SJCRH30 (cell line): ENCODE data around the gene CAMK1G. TPM values are rescaled to one million over a fixed set of nuclear protein-coding genes. Genes with fewer than 3 reads are reported as not detected.

Source experiments
- DNase-seq, 2 experiments: peaks; one replicate each; pipeline ENCODE4 v3.0.0-alpha.2; 2015 to 2020
- H3K27ac ChIP-seq: fragments of 250-450 bp; sonication (Bioruptor Pico); 2 replicates; pipeline ENCODE4 v1.5.1; 2020; ENCODE audit warnings: mild to moderate bottlenecking, moderate library complexity
- H3K27me3 ChIP-seq: fragments of 250-450 bp; sonication (Bioruptor Pico); 2 replicates; pipeline ENCODE4 v1.5.1; 2020; ENCODE audit warnings: mild to moderate bottlenecking, moderate library complexity
- H3K36me3 ChIP-seq: fragments of 250-450 bp; sonication (Bioruptor Pico); 2 replicates; pipeline ENCODE4 v1.5.1; 2020; ENCODE audit warnings: mild to moderate bottlenecking, moderate library complexity
- H3K4me1 ChIP-seq: fragments of 250-450 bp; sonication (Bioruptor Pico); 2 replicates; pipeline ENCODE4 v1.5.1; 2020; ENCODE audit warnings: mild to moderate bottlenecking, moderate library complexity
- H3K4me3 ChIP-seq: fragments of 250-450 bp; sonication (Bioruptor Pico); 2 replicates; pipeline ENCODE4 v1.5.1; 2020; ENCODE audit warnings: mild to moderate bottlenecking, moderate library complexity
- H3K9me3 ChIP-seq: fragments of 250-450 bp; sonication (Bioruptor Pico); replicated peaks from 2 replicates; pipeline ENCODE4 v1.5.1; 2020; ENCODE audit warnings: mild to moderate bottlenecking, moderate library complexity
- total RNA-seq: library from RNA; depleted of rRNA; stranded (reverse); fragments of >200 nt; shearing (Covaris generic); gene quantifications from 2 replicates; pipeline ENCODE4 v1.2.3, GENCODE V29; 2014

CAMK1G gene
- total RNA-seq, 1 experiment from 2014 or later: not detected

GRCh38 chr1:209580577-209580976 is 2.9 kb upstream of the CAMK1G start:
- Histone ChIP-seq H3K9me3 (no peaks in the 10 kb centered on the region), H3K4me1 (no peaks in the 10 kb centered on the region), H3K27me3 (0 out of 2 replicates have a peak, but pooled peaks cover 3% of the 10 kb centered on the region), H3K4me3 (no peak overlapping the region), H3K36me3 (no peaks in the 10 kb centered on the region), H3K27ac (no peak overlapping the region)
- no peak for DNase-seq

- Histone ChIP-seq H3K27me3 (0 out of 2 replicates have a peak, but pooled peaks cover 3% of the 10 kb centered on the region), H3K4me1 (no peaks in the 10 kb centered on the region; the same call in 1 of the 2 replicates), H3K36me3 (no peaks in the 10 kb centered on the region), H3K9me3 (no peaks in the 10 kb centered on the region), H3K4me3 (no peak overlapping the region), H3K27ac (no peak overlapping the region)
- no peak for DNase-seq
Observed at GRCh38 chr1:209584231-209584672, 738 bp downstream of the CAMK1G start.

- no peaks in the 10 kb centered on the region; the same call in 1 of the 2 replicates for H3K4me1 ChIP-seq
- no peak overlapping the region for H3K27ac ChIP-seq
- H3K27me3 ChIP-seq: 0 out of 2 replicates have a peak, but pooled peaks cover 3% of the 10 kb centered on the region
- H3K4me3 ChIP-seq: no peak overlapping the region
- H3K36me3 ChIP-seq: no peaks in the 10 kb centered on the region
- no peak for DNase-seq
- H3K9me3 ChIP-seq: no peaks in the 10 kb centered on the region
Observed at GRCh38 chr1:209585197-209585596, 1.7 kb downstream of the CAMK1G start.

GRCh38 chr1:209585672-209586071 is 2.2 kb downstream of the CAMK1G start:
- H3K4me3 ChIP-seq: no peak overlapping the region
- H3K4me1 ChIP-seq: no peaks in the 10 kb centered on the region; the same call in 1 of the 2 replicates
- H3K9me3 ChIP-seq: no peaks in the 10 kb centered on the region
- no peak overlapping the region for H3K27ac ChIP-seq
- DNase-seq: no peak
- no peaks in the 10 kb centered on the region for H3K36me3 ChIP-seq
- peaks cover 6% of the 10 kb centered on the region; the same call in 1 of the 2 replicates for H3K27me3 ChIP-seq

- Histone ChIP-seq H3K36me3 (no peaks in the 10 kb centered on the region), H3K4me3 (no peak overlapping the region), H3K27me3 (peaks cover 6% of the 10 kb centered on the region; the same call in 1 of the 2 replicates), H3K4me1 (no peaks in the 10 kb centered on the region; the same call in 1 of the 2 replicates), H3K27ac (no peak overlapping the region), H3K9me3 (no peaks in the 10 kb centered on the region)
- DNase-seq: no peak
Observed at GRCh38 chr1:209586221-209586740, 2.8 kb downstream of the CAMK1G start.

- H3K4me3 ChIP-seq: no peak overlapping the region
Observed at GRCh38 chr1:209587789-209588188, 4.3 kb downstream of the CAMK1G start.

GRCh38 chr1:209589440-209589839 is 5.9 kb downstream of the CAMK1G start:
- no peak overlapping the region for H3K27ac ChIP-seq
- no peak for DNase-seq
- H3K4me1 ChIP-seq: no peaks in the 10 kb centered on the region; the same call in 1 of the 2 replicates
- H3K36me3 ChIP-seq: no peaks in the 10 kb centered on the region
- H3K4me3 ChIP-seq: no peak overlapping the region
- no peaks in the 10 kb centered on the region for H3K9me3 ChIP-seq
- H3K27me3 ChIP-seq: peaks cover 10% of the 10 kb centered on the region; the same call in 1 of the 2 replicates

More at GRCh38 chr1:209587789-209588188, 4.3 kb downstream of the CAMK1G start:
- Histone ChIP-seq H3K27me3 (peaks cover 9% of the 10 kb centered on the region; the same call in 1 of the 2 replicates), H3K27ac (no peak overlapping the region), H3K9me3 (no peaks in the 10 kb centered on the region), H3K36me3 (no peaks in the 10 kb centered on the region), H3K4me1 (no peaks in the 10 kb centered on the region; the same call in 1 of the 2 replicates)
- no peak for DNase-seq

- no peak overlapping the region for H3K27ac ChIP-seq
- no peak for DNase-seq
- no peaks in the 10 kb centered on the region for H3K9me3 ChIP-seq
- no peak overlapping the region for H3K4me3 ChIP-seq
- no peaks in the 10 kb centered on the region; the same call in 1 of the 2 replicates for H3K4me1 ChIP-seq
- H3K27me3 ChIP-seq: peaks cover 10% of the 10 kb centered on the region; the same call in 1 of the 2 replicates
- H3K36me3 ChIP-seq: no peaks in the 10 kb centered on the region
Observed at GRCh38 chr1:209589863-209590262, 6.3 kb downstream of the CAMK1G start.

- Histone ChIP-seq H3K4me3 (no peak overlapping the region), H3K27ac (no peak overlapping the region), H3K4me1 (no peaks in the 10 kb centered on the region; the same call in 1 of the 2 replicates), H3K27me3 (peaks cover 10% of the 10 kb centered on the region; the same call in 1 of the 2 replicates), H3K36me3 (no peaks in the 10 kb centered on the region), H3K9me3 (no peaks in the 10 kb centered on the region)
- no peak for DNase-seq
Observed at GRCh38 chr1:209590405-209590804, 6.9 kb downstream of the CAMK1G start.

GRCh38 chr1:209593747-209594146 is 10.2 kb downstream of the CAMK1G start:
- H3K9me3 ChIP-seq: no peaks in the 10 kb centered on the region
- no peak overlapping the region for H3K4me3 ChIP-seq
- no peak overlapping the region for H3K27ac ChIP-seq
- DNase-seq: no peak
- H3K36me3 ChIP-seq: no peaks in the 10 kb centered on the region
- H3K4me1 ChIP-seq: no peaks in the 10 kb centered on the region
- H3K27me3 ChIP-seq: peaks cover 10% of the 10 kb centered on the region

GRCh38 chr1:209594440-209594839 is 10.9 kb downstream of the CAMK1G start:
- no peak for DNase-seq
- Histone ChIP-seq H3K36me3 (no peaks in the 10 kb centered on the region), H3K27me3 (peaks cover 10% of the 10 kb centered on the region), H3K4me3 (no peak overlapping the region), H3K9me3 (no peaks in the 10 kb centered on the region), H3K4me1 (no peaks in the 10 kb centered on the region), H3K27ac (no peak overlapping the region)

GRCh38 chr1:209595028-209595427 is 11.5 kb downstream of the CAMK1G start:
- Histone ChIP-seq H3K27me3 (peaks cover 10% of the 10 kb centered on the region), H3K4me1 (no peaks in the 10 kb centered on the region), H3K27ac (no peak overlapping the region), H3K4me3 (no peak overlapping the region), H3K36me3 (no peaks in the 10 kb centered on the region), H3K9me3 (no peaks in the 10 kb centered on the region)
- no peak for DNase-seq

- Histone ChIP-seq H3K4me1 (no peaks in the 10 kb centered on the region), H3K4me3 (no peak overlapping the region), H3K9me3 (no peaks in the 10 kb centered on the region), H3K27me3 (peaks cover 7% of the 10 kb centered on the region), H3K27ac (no peak overlapping the region), H3K36me3 (no peaks in the 10 kb centered on the region)
- no peak for DNase-seq
Observed at GRCh38 chr1:209595599-209596285, 12.2 kb downstream of the CAMK1G start.

GRCh38 chr1:209597499-209597898 is 14.0 kb downstream of the CAMK1G start:
- H3K27ac ChIP-seq: no peak overlapping the region
- H3K4me1 ChIP-seq: no peaks in the 10 kb centered on the region
- no peak overlapping the region for H3K4me3 ChIP-seq
- H3K36me3 ChIP-seq: no peaks in the 10 kb centered on the region
- no peaks in the 10 kb centered on the region for H3K9me3 ChIP-seq
- peaks cover 7% of the 10 kb centered on the region; the same call in 1 of the 2 replicates for H3K27me3 ChIP-seq
- DNase-seq: no peak

GRCh38 chr1:209598227-209598626 is 14.7 kb downstream of the CAMK1G start:
- Histone ChIP-seq H3K27me3 (peaks cover under 1% of the 10 kb centered on the region; the same call in 1 of the 2 replicates), H3K36me3 (no peaks in the 10 kb centered on the region), H3K4me3 (no peak overlapping the region), H3K27ac (no peak overlapping the region), H3K4me1 (no peaks in the 10 kb centered on the region), H3K9me3 (no peaks in the 10 kb centered on the region)
- no peak for DNase-seq
